ENCODE results near the gene ALS2. TPM values are rescaled to one million over a fixed set of nuclear protein-coding genes. Genes with fewer than 3 reads are reported as not detected.
"Not testable (repeated sequence)": the region's sequence is repeated elsewhere in the genome, so short reads cannot be mapped to it uniquely, and the experiment has no call there.

The ALS2 gene
- total RNA-seq, 2 donors from 2014 or later = 14.3 to 15.8 TPM

GRCh38 chr2:201806442-201807170 is 25.9 kb upstream of the ALS2 start, which contains the start of gene CDK15:
Gene CDK15, plus strand, starts transcription at chr2:201806537. Its CDS starts 128 bp downstream, at chr2:201806665.
- H3K27ac Mint-ChIP-seq = no peak within 1 kb of the TSS
- ATAC-seq (replicated peaks in 1 of 2) (no peak), DNase-seq (no peak)
- H3K4me1 Mint-ChIP-seq (ENCODE audit: low read depth) = no peaks in the 10 kb centered on the region
- H3K36me3 Mint-ChIP-seq (ENCODE audit: insufficient read depth in 2 of 2) = no peaks in the 10 kb centered on the region
- H3K9me3 Mint-ChIP-seq = no peaks in the 10 kb centered on the region
- no peak within 1 kb of the TSS for H3K4me3 Mint-ChIP-seq
- peaks cover 27% of the 10 kb centered on the region for H3K27me3 Mint-ChIP-seq (ENCODE audit: low read depth)

GRCh38 chr2:201798914-201799285 is 18.2 kb upstream of the ALS2 start:
- not testable (repeated sequence) for H3K9me3 Mint-ChIP-seq; DNase-seq; H3K36me3 Mint-ChIP-seq (ENCODE audit: insufficient read depth in 2 of 2); ATAC-seq (replicated peaks in 1 of 2); H3K4me1 Mint-ChIP-seq (ENCODE audit: low read depth); H3K4me3 Mint-ChIP-seq; H3K27ac Mint-ChIP-seq
- peaks cover 17% of the 10 kb centered on the region for H3K27me3 Mint-ChIP-seq (ENCODE audit: low read depth)

GRCh38 chr2:201798252-201798913 is 17.6 kb upstream of the ALS2 start:
- Mint-ChIP-seq H3K27ac (no peak overlapping the region), H3K36me3 (ENCODE audit: insufficient read depth in 2 of 2) (no peaks in the 10 kb centered on the region), H3K4me1 (ENCODE audit: low read depth) (no peaks in the 10 kb centered on the region), H3K27me3 (ENCODE audit: low read depth) (peaks cover 17% of the 10 kb centered on the region), H3K9me3 (no peaks in the 10 kb centered on the region), H3K4me3 (no peak overlapping the region)
- DNase-seq (no peak), ATAC-seq (replicated peaks in 1 of 2) (no peak)

GRCh38 chr2:201797175-201797840 is 16.6 kb upstream of the ALS2 start:
- Mint-ChIP-seq H3K27me3 (ENCODE audit: low read depth) (peaks cover 19% of the 10 kb centered on the region), H3K36me3 (ENCODE audit: insufficient read depth in 2 of 2) (no peaks in the 10 kb centered on the region), H3K9me3 (no peaks in the 10 kb centered on the region), H3K4me3 (no peak overlapping the region), H3K27ac (no peak overlapping the region), H3K4me1 (ENCODE audit: low read depth) (no peaks in the 10 kb centered on the region)
- DNase-seq = no peak
- no peak for ATAC-seq (replicated peaks in 1 of 2)

GRCh38 chr2:201796478-201796865 is 15.7 kb upstream of the ALS2 start:
- no peaks in the 10 kb centered on the region for H3K9me3 Mint-ChIP-seq
- no peak overlapping the region for H3K27ac Mint-ChIP-seq
- H3K27me3 Mint-ChIP-seq (ENCODE audit: low read depth) = peaks cover 14% of the 10 kb centered on the region
- ATAC-seq (replicated peaks in 1 of 2) (no peak), DNase-seq (no peak)
- H3K4me3 Mint-ChIP-seq = no peak overlapping the region
- H3K4me1 Mint-ChIP-seq (ENCODE audit: low read depth) = no peaks in the 10 kb centered on the region
- H3K36me3 Mint-ChIP-seq (ENCODE audit: insufficient read depth in 2 of 2) = no peaks in the 10 kb centered on the region

GRCh38 chr2:201795607-201796477 is 15.1 kb upstream of the ALS2 start:
- H3K4me3 Mint-ChIP-seq = no peak overlapping the region
- no peaks in the 10 kb centered on the region for H3K9me3 Mint-ChIP-seq
- ATAC-seq (replicated peaks in 1 of 2) (no peak), DNase-seq (peak; percentile 5)
- no peaks in the 10 kb centered on the region for H3K36me3 Mint-ChIP-seq (ENCODE audit: insufficient read depth in 2 of 2)
- H3K4me1 Mint-ChIP-seq (ENCODE audit: low read depth) = no peaks in the 10 kb centered on the region
- H3K27ac Mint-ChIP-seq = no peak overlapping the region
- H3K27me3 Mint-ChIP-seq (ENCODE audit: low read depth) = peaks cover 9% of the 10 kb centered on the region

- Mint-ChIP-seq H3K27ac (no peak overlapping the region), H3K4me1 (ENCODE audit: low read depth) (no peaks in the 10 kb centered on the region), H3K36me3 (ENCODE audit: insufficient read depth in 2 of 2) (no peaks in the 10 kb centered on the region), H3K27me3 (ENCODE audit: low read depth) (peaks cover 6% of the 10 kb centered on the region), H3K4me3 (no peak overlapping the region), H3K9me3 (no peaks in the 10 kb centered on the region)
- ATAC-seq (replicated peaks in 1 of 2) (no peak), DNase-seq (no peak)
Observed at GRCh38 chr2:201794294-201794693, 13.6 kb upstream of the ALS2 start.

GRCh38 chr2:201793631-201794030 is 12.9 kb upstream of the ALS2 start:
- ATAC-seq (replicated peaks in 1 of 2) = no peak
- Mint-ChIP-seq H3K27me3 (ENCODE audit: low read depth) (peaks cover 6% of the 10 kb centered on the region), H3K4me1 (ENCODE audit: low read depth) (no peaks in the 10 kb centered on the region), H3K4me3 (no peak overlapping the region), H3K36me3 (ENCODE audit: insufficient read depth in 2 of 2) (no peaks in the 10 kb centered on the region), H3K27ac (no peak overlapping the region), H3K9me3 (no peaks in the 10 kb centered on the region)
- DNase-seq = no peak

- H3K27ac Mint-ChIP-seq = no peak overlapping the region
- DNase-seq (no peak), ATAC-seq (replicated peaks in 1 of 2) (no peak)
- no peak overlapping the region for H3K4me3 Mint-ChIP-seq
- H3K36me3 Mint-ChIP-seq (ENCODE audit: insufficient read depth in 2 of 2) = no peaks in the 10 kb centered on the region
- no peaks in the 10 kb centered on the region for H3K4me1 Mint-ChIP-seq (ENCODE audit: low read depth)
- H3K27me3 Mint-ChIP-seq (ENCODE audit: low read depth) = peaks cover 6% of the 10 kb centered on the region
- no peaks in the 10 kb centered on the region for H3K9me3 Mint-ChIP-seq
Observed at GRCh38 chr2:201790989-201791388, 10.3 kb upstream of the ALS2 start.

GRCh38 chr2:201790291-201790690 is 9.6 kb upstream of the ALS2 start:
- no peak overlapping the region for H3K27ac Mint-ChIP-seq
- ATAC-seq (replicated peaks in 1 of 2) (no peak), DNase-seq (no peak)
- H3K4me1 Mint-ChIP-seq (ENCODE audit: low read depth) = no peaks in the 10 kb centered on the region
- H3K4me3 Mint-ChIP-seq = no peak overlapping the region
- H3K36me3 Mint-ChIP-seq (ENCODE audit: insufficient read depth in 2 of 2) = no peaks in the 10 kb centered on the region
- H3K9me3 Mint-ChIP-seq = no peaks in the 10 kb centered on the region
- peaks cover 6% of the 10 kb centered on the region for H3K27me3 Mint-ChIP-seq (ENCODE audit: low read depth)

GRCh38 chr2:201789395-201789794 is 8.7 kb upstream of the ALS2 start:
- H3K4me1 Mint-ChIP-seq (ENCODE audit: low read depth) = no peaks in the 10 kb centered on the region
- no peaks in the 10 kb centered on the region for H3K36me3 Mint-ChIP-seq (ENCODE audit: insufficient read depth in 2 of 2)
- H3K9me3 Mint-ChIP-seq = no peaks in the 10 kb centered on the region
- no peak for DNase-seq
- no peak overlapping the region for H3K27ac Mint-ChIP-seq
- ATAC-seq (replicated peaks in 1 of 2) = no peak
- peaks cover 6% of the 10 kb centered on the region for H3K27me3 Mint-ChIP-seq (ENCODE audit: low read depth)
- H3K4me3 Mint-ChIP-seq = no peak overlapping the region

- H3K27ac Mint-ChIP-seq = no peak overlapping the region
- H3K4me1 Mint-ChIP-seq (ENCODE audit: low read depth) = no peaks in the 10 kb centered on the region
- no peak overlapping the region for H3K4me3 Mint-ChIP-seq
- no peaks in the 10 kb centered on the region for H3K9me3 Mint-ChIP-seq
- no peaks in the 10 kb centered on the region for H3K36me3 Mint-ChIP-seq (ENCODE audit: insufficient read depth in 2 of 2)
- ATAC-seq (replicated peaks in 1 of 2) (no peak), DNase-seq (no peak)
- H3K27me3 Mint-ChIP-seq (ENCODE audit: low read depth) = peaks cover 6% of the 10 kb centered on the region
Observed at GRCh38 chr2:201788371-201788770, 7.6 kb upstream of the ALS2 start.

- Mint-ChIP-seq H3K4me3 (no peak overlapping the region), H3K9me3 (no peaks in the 10 kb centered on the region), H3K36me3 (ENCODE audit: insufficient read depth in 2 of 2) (peaks cover 1 to 2% of the 10 kb centered on the region in 2 donors), H3K4me1 (ENCODE audit: low read depth) (peaks cover 8% of the 10 kb centered on the region), H3K27ac (no peak overlapping the region), H3K27me3 (ENCODE audit: low read depth) (no peaks in the 10 kb centered on the region)
- ATAC-seq (replicated peaks in 1 of 2) (no peak), DNase-seq (no peak)
Observed at GRCh38 chr2:201786471-201786870, 5.7 kb upstream of the ALS2 start.
